ENCODE data around the gene FGF12. TPM values are rescaled to one million over a fixed set of nuclear protein-coding genes. Genes with fewer than 3 reads are reported as not detected.

The FGF12 gene
- total RNA-seq, 3 donors from 2014 or later: 0.18 TPM; not detected in 2

GRCh38 chr3:192313605-192314004 is 413.7 kb downstream of the FGF12 start:
- Mint-ChIP-seq H3K27me3 (ENCODE audit: low read depth) (no peaks in the 10 kb centered on the region), H3K36me3 (ENCODE audit: insufficient read depth) (no peaks in the 10 kb centered on the region), H3K9me3 (no peaks in the 10 kb centered on the region), H3K4me3 (no peak overlapping the region), H3K4me1 (ENCODE audit: low read depth) (no peaks in the 10 kb centered on the region)
- no peak for ATAC-seq
- no peak for DNase-seq

GRCh38 chr3:192307631-192308030 is 419.7 kb downstream of the FGF12 start:
- no peaks in the 10 kb centered on the region for H3K27me3 Mint-ChIP-seq (ENCODE audit: low read depth)
- no peak for DNase-seq
- ATAC-seq: no peak
- H3K4me1 Mint-ChIP-seq (ENCODE audit: low read depth): no peaks in the 10 kb centered on the region
- H3K9me3 Mint-ChIP-seq: no peaks in the 10 kb centered on the region
- H3K4me3 Mint-ChIP-seq: no peak overlapping the region
- H3K36me3 Mint-ChIP-seq (ENCODE audit: insufficient read depth): no peaks in the 10 kb centered on the region

GRCh38 chr3:192303235-192303634 is 424.1 kb downstream of the FGF12 start:
- no peak overlapping the region for H3K4me3 Mint-ChIP-seq
- H3K9me3 Mint-ChIP-seq: no peaks in the 10 kb centered on the region
- DNase-seq (no peak), ATAC-seq (no peak)
- H3K36me3 Mint-ChIP-seq (ENCODE audit: insufficient read depth): no peaks in the 10 kb centered on the region
- H3K27me3 Mint-ChIP-seq (ENCODE audit: low read depth): no peaks in the 10 kb centered on the region
- no peaks in the 10 kb centered on the region for H3K4me1 Mint-ChIP-seq (ENCODE audit: low read depth)

- ATAC-seq (no peak), DNase-seq (no peak)
- Mint-ChIP-seq H3K36me3 (ENCODE audit: insufficient read depth) (no peaks in the 10 kb centered on the region), H3K27me3 (ENCODE audit: low read depth) (no peaks in the 10 kb centered on the region), H3K4me3 (no peak overlapping the region), H3K9me3 (no peaks in the 10 kb centered on the region), H3K4me1 (ENCODE audit: low read depth) (no peaks in the 10 kb centered on the region)
Measured at GRCh38 chr3:192302721-192303120, 424.6 kb downstream of the FGF12 start.

- DNase-seq: no peak
- no peaks in the 10 kb centered on the region for H3K36me3 Mint-ChIP-seq (ENCODE audit: insufficient read depth)
- no peak for ATAC-seq
- no peaks in the 10 kb centered on the region for H3K4me1 Mint-ChIP-seq (ENCODE audit: low read depth)
- H3K27me3 Mint-ChIP-seq (ENCODE audit: low read depth): no peaks in the 10 kb centered on the region
- no peak overlapping the region for H3K4me3 Mint-ChIP-seq
- H3K9me3 Mint-ChIP-seq: no peaks in the 10 kb centered on the region
Measured at GRCh38 chr3:192299921-192300320, 427.4 kb downstream of the FGF12 start.

- H3K4me1 Mint-ChIP-seq (ENCODE audit: low read depth): no peaks in the 10 kb centered on the region
- no peak overlapping the region for H3K4me3 Mint-ChIP-seq
- no peak for ATAC-seq
- DNase-seq: no peak
- H3K9me3 Mint-ChIP-seq: peaks cover 3% of the 10 kb centered on the region
- no peaks in the 10 kb centered on the region for H3K36me3 Mint-ChIP-seq (ENCODE audit: insufficient read depth)
- H3K27me3 Mint-ChIP-seq (ENCODE audit: low read depth): no peaks in the 10 kb centered on the region
Measured at GRCh38 chr3:192296845-192297244, 430.5 kb downstream of the FGF12 start.

- H3K4me1 Mint-ChIP-seq (ENCODE audit: low read depth): no peaks in the 10 kb centered on the region
- DNase-seq (no peak), ATAC-seq (no peak)
- H3K36me3 Mint-ChIP-seq (ENCODE audit: insufficient read depth): no peaks in the 10 kb centered on the region
- H3K9me3 Mint-ChIP-seq: no peaks in the 10 kb centered on the region
- no peak overlapping the region for H3K4me3 Mint-ChIP-seq
- no peaks in the 10 kb centered on the region for H3K27me3 Mint-ChIP-seq (ENCODE audit: low read depth)
Measured at GRCh38 chr3:192284443-192285072, 442.8 kb downstream of the FGF12 start.

- Mint-ChIP-seq H3K4me1 (ENCODE audit: low read depth) (no peaks in the 10 kb centered on the region), H3K36me3 (ENCODE audit: insufficient read depth) (no peaks in the 10 kb centered on the region), H3K9me3 (no peaks in the 10 kb centered on the region), H3K4me3 (no peak overlapping the region), H3K27me3 (ENCODE audit: low read depth) (no peaks in the 10 kb centered on the region)
- no peak for DNase-seq
- no peak for ATAC-seq
Measured at GRCh38 chr3:192281207-192281880, 446.0 kb downstream of the FGF12 start.

GRCh38 chr3:192279664-192280063 is 447.7 kb downstream of the FGF12 start:
- no peaks in the 10 kb centered on the region for H3K9me3 Mint-ChIP-seq
- H3K4me1 Mint-ChIP-seq (ENCODE audit: low read depth): no peaks in the 10 kb centered on the region
- no peaks in the 10 kb centered on the region for H3K27me3 Mint-ChIP-seq (ENCODE audit: low read depth)
- DNase-seq (no peak), ATAC-seq (no peak)
- no peaks in the 10 kb centered on the region for H3K36me3 Mint-ChIP-seq (ENCODE audit: insufficient read depth)
- H3K4me3 Mint-ChIP-seq: no peak overlapping the region

- no peak overlapping the region for H3K4me3 Mint-ChIP-seq
- no peaks in the 10 kb centered on the region for H3K9me3 Mint-ChIP-seq
- ATAC-seq (no peak), DNase-seq (no peak)
- H3K4me1 Mint-ChIP-seq (ENCODE audit: low read depth): no peaks in the 10 kb centered on the region
- no peaks in the 10 kb centered on the region for H3K36me3 Mint-ChIP-seq (ENCODE audit: insufficient read depth)
- no peaks in the 10 kb centered on the region for H3K27me3 Mint-ChIP-seq (ENCODE audit: low read depth)
Measured at GRCh38 chr3:192277477-192277876, 449.9 kb downstream of the FGF12 start.

- no peak overlapping the region for H3K4me3 Mint-ChIP-seq
- no peaks in the 10 kb centered on the region for H3K36me3 Mint-ChIP-seq (ENCODE audit: insufficient read depth)
- DNase-seq: no peak
- no peaks in the 10 kb centered on the region for H3K4me1 Mint-ChIP-seq (ENCODE audit: low read depth)
- H3K9me3 Mint-ChIP-seq: peaks cover 6% of the 10 kb centered on the region
- ATAC-seq: no peak
- H3K27me3 Mint-ChIP-seq (ENCODE audit: low read depth): no peaks in the 10 kb centered on the region
Measured at GRCh38 chr3:192275741-192276355, 451.5 kb downstream of the FGF12 start.

- H3K4me3 Mint-ChIP-seq: no peak overlapping the region
- no peak for ATAC-seq
- no peaks in the 10 kb centered on the region for H3K4me1 Mint-ChIP-seq (ENCODE audit: low read depth)
- no peak for DNase-seq
- no peaks in the 10 kb centered on the region for H3K36me3 Mint-ChIP-seq (ENCODE audit: insufficient read depth)
- peaks cover 6% of the 10 kb centered on the region for H3K9me3 Mint-ChIP-seq
- H3K27me3 Mint-ChIP-seq (ENCODE audit: low read depth): no peaks in the 10 kb centered on the region
Measured at GRCh38 chr3:192273697-192274010, 453.7 kb downstream of the FGF12 start.

GRCh38 chr3:192273001-192273696 is 454.2 kb downstream of the FGF12 start:
- H3K4me3 Mint-ChIP-seq: no peak overlapping the region
- ATAC-seq (no peak), DNase-seq (no peak)
- no peaks in the 10 kb centered on the region for H3K36me3 Mint-ChIP-seq (ENCODE audit: insufficient read depth)
- H3K27me3 Mint-ChIP-seq (ENCODE audit: low read depth): no peaks in the 10 kb centered on the region
- no peaks in the 10 kb centered on the region for H3K4me1 Mint-ChIP-seq (ENCODE audit: low read depth)
- H3K9me3 Mint-ChIP-seq: peaks cover 6% of the 10 kb centered on the region

GRCh38 chr3:192262001-192262400 is 465.3 kb downstream of the FGF12 start:
- Mint-ChIP-seq H3K4me3 (no peak overlapping the region), H3K27me3 (ENCODE audit: low read depth) (no peaks in the 10 kb centered on the region), H3K36me3 (ENCODE audit: insufficient read depth) (no peaks in the 10 kb centered on the region), H3K4me1 (ENCODE audit: low read depth) (no peaks in the 10 kb centered on the region), H3K9me3 (peaks cover 3% of the 10 kb centered on the region)
- DNase-seq: no peak
- no peak for ATAC-seq

- no peak for ATAC-seq
- H3K9me3 Mint-ChIP-seq: peaks cover 3% of the 10 kb centered on the region
Measured at GRCh38 chr3:192261135-192261534, 466.2 kb downstream of the FGF12 start.

More at GRCh38 chr3:192261135-192261534, 466.2 kb downstream of the FGF12 start:
- no peaks in the 10 kb centered on the region for H3K27me3 Mint-ChIP-seq (ENCODE audit: low read depth)
- H3K4me3 Mint-ChIP-seq: no peak overlapping the region
- no peaks in the 10 kb centered on the region for H3K36me3 Mint-ChIP-seq (ENCODE audit: insufficient read depth)
- DNase-seq: no peak
- no peaks in the 10 kb centered on the region for H3K4me1 Mint-ChIP-seq (ENCODE audit: low read depth)

Data from activated T-cell treated with anti-CD3 and anti-CD28 coated beads, Interleukin-2, amount 50 U/mL, for 4 hours (primary cell).